Heart right ventricle (tissue), 16 donors: ENCODE measurements around the gene KCMF1. TPM values are rescaled to one million over a fixed set of nuclear protein-coding genes. Genes with fewer than 3 reads are reported as not detected.

Experiments used
- ATAC-seq, 8 donors: fragments of 200-7000 bp; cut with Tn5 transposase; one replicate each; pipeline ENCODE4 v1.9.1; 2020; ENCODE audit warnings: mild to moderate bottlenecking in 8 of 8, moderate library complexity in 8 of 8, moderate number of reproducible peaks in 1 of 8
- DNase-seq, 2 donors: peaks; one replicate each; pipeline ENCODE4 v3.0.0-alpha.2; 2020
- H3K27ac ChIP-seq, 10 donors: fragments of 200-600 bp; sonication (generic) in 2 of 10; one replicate each; pipeline versions ENCODE4 v1.5.0 to v1.8.0; 2020 to 2022; ENCODE audit warnings: mild to moderate bottlenecking in 3 of 10
- H3K27me3 ChIP-seq, 7 donors: fragments of 200-600 bp; one replicate each; pipeline ENCODE4 v1.8.0; 2021 to 2022; ENCODE audit warnings: mild to moderate bottlenecking in 2 of 7
- H3K36me3 ChIP-seq, 9 donors: fragments of 200-600 bp; sonication (generic) in 1 of 9; one replicate each; pipeline versions ENCODE4 v1.5.0 to v1.8.0; 2020 to 2022; ENCODE audit warnings: mild to moderate bottlenecking in 2 of 9
- H3K4me1 ChIP-seq, 9 donors: fragments of 200-600 bp; sonication (generic) in 1 of 9; one replicate each; pipeline versions ENCODE4 v1.5.0 to v1.8.0; 2020 to 2022; ENCODE audit warnings: mild to moderate bottlenecking in 4 of 9
- H3K4me3 ChIP-seq, 10 donors: fragments of 200-600 bp; sonication (generic) in 2 of 10; one replicate each; pipeline versions ENCODE4 v1.5.0 to v1.8.0; 2020 to 2022; ENCODE audit warnings: mild to moderate bottlenecking in 7 of 10, moderate library complexity in 2 of 10
- H3K9me3 ChIP-seq, 11 donors: fragments of 200-600 bp in 10 of 11; sonication (generic) in 2 of 11; one replicate each; pipeline versions ENCODE4 v1.5.0 to v1.8.0; 2013 to 2022; ENCODE audit warnings: mild to moderate bottlenecking in 2 of 11, control low read depth in 1 of 11, moderate library complexity in 1 of 11
- WGBS, 2 donors: extraction: QIAGEN DNeasy Blood & Tissue Kit; methylation state at CpG; one replicate each; pipeline ENCODE4 v1.1.7; 2013; ENCODE audit warnings: inconsistent platforms in 1 of 2; 5-methylcytosine and 5-hydroxymethylcytosine counted together
- intact Hi-C, 10 donors: fragments of 100-400 bp; cut with DNase I; formaldehyde crosslinking; loops; one replicate each; pipeline versions ENCODE4 v1.11.1 to v1.14.2; 2022
- polyA plus RNA-seq, 2 donors: library from polyadenylated mRNA; stranded (reverse); fragments of 200-250 nt; gene quantifications; one replicate each; pipeline ENCODE4 v1.2.3, GENCODE V29; 2013
- total RNA-seq, 10 donors: library from RNA; stranded (reverse); fragmentation: NEBNext Ultra II Directional in 3 of 10; extraction: Animal tissue kit (Norgen Biotek cat#: 25700) in 3 of 10; gene quantifications; one replicate each; pipeline versions ENCODE4 v1.2.1 to v1.2.4, GENCODE V29; 2021 to 2023
- TF ChIP-seq, protein P1 (sequence below), 9 donors: fragments of 200-600 bp; sonication (generic) in 2 of 9; IDR thresholded peaks; one replicate each; pipeline versions ENCODE4 v1.5.0 to v1.8.0; 2021 to 2022; ENCODE audit warnings: antibody characterized with exemption in 9 of 9, mild to moderate bottlenecking in 5 of 9, moderate library complexity in 1 of 9
- donor health status: Arrhythmogenic right ventricular cardiomyopathy.
- donor health status: ischemic (EF 13 %, LVEDD 7.1; RV severe dilation, severe dysfunction).
- donor health status: healthy with polysubstance abuse.
- donor health status: DM: no; HTN: yes; CAD: no.
- donor health status: DM: no; HTN: no; CAD: no.
- donor health status: ischemic (EF 25% LVEDD 6.9; RV normal size, moderate dysfunction).
- donor health status: ischemic (EF 25% LVEDD 5.7; RV mildly dilated, moderate dysfunction).
- donor health status: healthy.
- donor health status: DM: yes; HTN: yes; CAD: no.
- donor health status: Ischemic cardiomyopathy.
- donor health status: ischemic (EF 35%, LVEDD 5.7; RV mildly dilated, moderate dysfunction).
- donor health status: nonischemic (EF 11% LVEDD 7.7; RV severe dilation, severe dysfunction).
- donor health status: DM: yes; HTN: yes; CAD: no.
- donor health status: PGD.
- donor health status: ischemic (EF 29% LVEDD 5.4; RV normal size, mild dysfunction).
- donor health status: nonischemic (EF 23%, LVEDD 6.1; RV moderate dilation, normal function).

Gene KCMF1
- total and polyA plus RNA-seq, 12 donors = 6.9 to 89.5 (median 79.8) TPM

DNA sequence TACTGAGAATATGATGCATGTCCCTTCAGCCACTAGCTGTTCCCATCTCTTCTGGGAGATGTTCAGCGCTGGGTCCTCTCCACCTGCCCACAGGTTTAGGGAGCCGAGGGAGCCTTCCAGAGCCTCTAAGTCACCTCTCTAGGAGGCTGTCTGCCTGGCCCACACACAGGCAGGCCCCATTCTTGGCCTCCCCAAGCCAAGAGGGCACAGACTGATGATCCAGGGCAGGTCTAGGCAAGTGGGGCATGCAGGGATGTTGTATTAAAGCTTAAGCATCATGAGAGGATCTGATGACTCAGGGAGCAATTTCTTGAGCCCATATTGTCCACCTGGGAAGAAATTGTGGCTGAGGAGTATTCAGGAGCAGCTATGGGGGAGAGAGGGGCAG lies 45.6 kb upstream of the KCMF1 start:
- Histone ChIP-seq H3K36me3 (no peaks in the 10 kb centered on the region), H3K4me1 (peaks cover 6 to 41% (median 26%) of the 10 kb centered on the region in 9 donors), H3K4me3 (peak overlapping the region in 4 of 10 donors; percentile 5 to 52 (median 38)), H3K27ac (peak overlapping the region in 9 of 10 donors; percentile 29 to 91 (median 83)), H3K9me3 (no peaks in the 10 kb centered on the region), H3K27me3 (no peaks in the 10 kb centered on the region)
- peak in 1 of 8 donors; percentile 32 for ATAC-seq
- intact Hi-C loops = loop anchor here in 7 of 10 donors (1.0 to 10.0 kb wide), 8 partner anchors 20 to 433 kb away; partner anchors contain the start of genes TRABD2A (in 3 of the 7) and TMSB10 (in 2 of the 7)
- 93 to 95% methylated on average over 2 of the region's 2 CpGs for WGBS, 2 donors
- TF ChIP-seq, protein P1, sequence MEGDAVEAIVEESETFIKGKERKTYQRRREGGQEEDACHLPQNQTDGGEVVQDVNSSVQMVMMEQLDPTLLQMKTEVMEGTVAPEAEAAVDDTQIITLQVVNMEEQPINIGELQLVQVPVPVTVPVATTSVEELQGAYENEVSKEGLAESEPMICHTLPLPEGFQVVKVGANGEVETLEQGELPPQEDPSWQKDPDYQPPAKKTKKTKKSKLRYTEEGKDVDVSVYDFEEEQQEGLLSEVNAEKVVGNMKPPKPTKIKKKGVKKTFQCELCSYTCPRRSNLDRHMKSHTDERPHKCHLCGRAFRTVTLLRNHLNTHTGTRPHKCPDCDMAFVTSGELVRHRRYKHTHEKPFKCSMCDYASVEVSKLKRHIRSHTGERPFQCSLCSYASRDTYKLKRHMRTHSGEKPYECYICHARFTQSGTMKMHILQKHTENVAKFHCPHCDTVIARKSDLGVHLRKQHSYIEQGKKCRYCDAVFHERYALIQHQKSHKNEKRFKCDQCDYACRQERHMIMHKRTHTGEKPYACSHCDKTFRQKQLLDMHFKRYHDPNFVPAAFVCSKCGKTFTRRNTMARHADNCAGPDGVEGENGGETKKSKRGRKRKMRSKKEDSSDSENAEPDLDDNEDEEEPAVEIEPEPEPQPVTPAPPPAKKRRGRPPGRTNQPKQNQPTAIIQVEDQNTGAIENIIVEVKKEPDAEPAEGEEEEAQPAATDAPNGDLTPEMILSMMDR (IDR thresholded peaks at IDR 0.05) = no peak
- DNase-seq = no peak

DNA sequence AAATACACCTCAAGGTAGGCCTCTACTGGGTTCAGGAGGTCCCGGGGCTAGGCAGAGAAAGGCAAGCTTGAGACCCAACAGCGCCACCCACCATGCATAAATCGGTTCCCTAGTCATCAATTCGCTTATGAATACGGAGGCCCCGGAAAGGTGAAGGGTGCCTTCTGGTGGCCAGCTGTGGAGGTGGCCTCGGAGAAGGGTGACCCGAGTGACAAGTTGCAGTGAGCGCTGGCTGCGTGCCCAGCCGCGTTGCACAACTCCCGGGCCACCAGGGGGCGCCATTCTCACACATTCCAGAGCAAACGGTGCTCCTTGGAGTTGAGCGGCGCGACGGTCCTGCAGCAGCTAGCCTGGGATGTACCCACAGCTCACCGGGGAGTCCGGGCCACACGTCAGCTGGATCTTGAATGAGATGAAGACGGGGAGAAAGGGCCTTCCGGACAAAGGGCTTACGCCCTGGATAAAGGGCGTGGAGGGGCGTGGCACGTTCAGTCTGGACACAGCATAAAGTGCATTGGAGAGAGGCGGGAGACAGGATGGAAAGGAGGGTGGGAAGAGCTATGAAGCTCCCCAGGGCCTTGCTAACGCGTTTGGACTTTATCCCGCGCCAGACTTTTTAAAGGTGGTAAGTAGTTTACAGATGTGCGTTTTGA lies 45.1 kb upstream of the KCMF1 start:
- ATAC-seq = peak; percentile 79 to 91 (median 86)
- Histone ChIP-seq H3K36me3 (no peaks in the 10 kb centered on the region), H3K27me3 (no peaks in the 10 kb centered on the region), H3K4me1 (peaks cover 6 to 38% (median 23%) of the 10 kb centered on the region in 9 donors), H3K27ac (peak overlapping the region in 9 of 10 donors; percentile 29 to 91 (median 83)), H3K4me3 (peak overlapping the region in 9 of 10 donors; percentile 4 to 52 (median 44)), H3K9me3 (no peaks in the 10 kb centered on the region)
- 5% methylated on average over 34 of the region's 34 CpGs for WGBS, 2 donors
- intact Hi-C loops = loop anchor here in 7 of 10 donors (1.0 to 10.0 kb wide), 12 partner anchors 21 to 434 kb away; partner anchors contain the start of genes TRABD2A (in 3 of the 7), TMSB10 (in 2 of the 7) and KCMF1 (in 1 of the 7)
- DNase-seq = peak; percentile 96 to 97
- TF ChIP-seq, protein P1 (IDR thresholded peaks at IDR 0.05) = peak; percentile 95 to 100 (median 99)

DNA sequence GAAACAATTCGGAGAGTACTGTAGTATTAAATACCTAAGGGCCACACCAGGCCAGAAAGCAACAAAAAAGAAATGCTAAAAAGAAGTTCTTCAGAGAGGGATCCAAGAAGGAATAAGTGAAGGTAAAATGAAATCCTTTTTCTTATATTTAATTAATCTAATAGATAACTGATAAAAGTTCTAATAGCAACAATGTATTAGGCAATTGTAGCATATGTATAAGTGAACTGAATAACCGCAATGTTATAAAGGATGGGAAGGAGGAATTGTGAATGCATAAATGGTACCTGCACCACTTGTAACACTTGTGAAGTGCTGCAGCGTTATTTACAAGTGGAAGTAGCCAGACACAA lies 43.7 kb upstream of the KCMF1 start:
- 41 to 45% methylated on average over 3 of the region's 3 CpGs for WGBS, 2 donors
- DNase-seq (no peak), ATAC-seq (no peak)
- Histone ChIP-seq H3K36me3 (no peaks in the 10 kb centered on the region), H3K4me1 (peaks cover 6 to 38% (median 23%) of the 10 kb centered on the region in 9 donors), H3K27me3 (no peaks in the 10 kb centered on the region), H3K9me3 (no peaks in the 10 kb centered on the region), H3K27ac (no peak overlapping the region), H3K4me3 (peak overlapping the region in 2 of 10 donors; percentile 46 to 52)
- TF ChIP-seq, protein P1 (IDR thresholded peaks at IDR 0.05) = peak in 2 of 9 donors; percentile 2 to 4
- intact Hi-C loops = loop anchor here in 7 of 10 donors (1.0 to 10.0 kb wide), 11 partner anchors 28 to 435 kb away; partner anchors contain the start of genes TRABD2A (in 3 of the 7) and KCMF1 (in 1 of the 7)

DNA sequence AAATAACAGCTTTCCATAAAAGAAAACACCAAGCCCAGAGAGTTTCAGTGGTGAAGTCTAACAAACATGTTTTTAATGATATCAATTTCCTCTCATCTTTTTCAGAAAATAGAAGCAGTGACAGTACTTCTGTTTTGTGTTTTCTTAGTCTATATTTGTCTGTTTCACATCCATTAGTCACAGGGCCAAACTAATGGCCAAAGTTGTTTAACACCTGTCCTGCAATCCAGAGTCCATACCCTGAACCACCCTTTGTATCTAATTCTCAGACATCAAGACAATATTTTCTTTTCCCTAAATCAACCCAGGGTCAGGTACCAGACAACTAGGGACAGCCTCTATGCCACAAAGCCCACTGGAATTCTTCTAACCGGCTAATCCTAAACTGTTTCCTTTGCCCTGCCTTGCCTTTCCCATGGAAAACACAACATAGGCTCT lies 39.6 kb upstream of the KCMF1 start:
- intact Hi-C loops = no loop called here
- Histone ChIP-seq H3K36me3 (no peaks in the 10 kb centered on the region), H3K4me1 (peaks cover 4 to 11% (median 8%) of the 10 kb centered on the region in 9 donors), H3K9me3 (no peaks in the 10 kb centered on the region), H3K27me3 (no peaks in the 10 kb centered on the region), H3K27ac (no peak overlapping the region), H3K4me3 (no peak overlapping the region)
- ATAC-seq = no peak
- WGBS, 2 donors = 41 to 51% methylated on average over 1 of the region's 1 CpG
- TF ChIP-seq, protein P1 (IDR thresholded peaks at IDR 0.05) = no peak
- DNase-seq = no peak
